Endodermal cell (in vitro differentiated cells): Measurements from ENCODE around the gene TTC7B. TPM values are rescaled to one million over a fixed set of nuclear protein-coding genes. Genes with fewer than 3 reads are reported as not detected.

Experiments
- DNase-seq: peaks from one replicate; pipeline ENCODE4 v3.0.0-alpha.2; 2017
- H3K27ac ChIP-seq: 2 replicates; pipeline ENCODE4 v1.5.1; 2013; ENCODE audit warnings: mild to moderate bottlenecking, low read depth, low read length, moderate library complexity
- H3K27me3 ChIP-seq: 2 replicates; pipeline ENCODE4 v1.6.1; 2013; ENCODE audit warnings: mild to moderate bottlenecking, low read length, moderate library complexity; ENCODE audit not compliant: insufficient read depth, control insufficient read depth, poor library complexity, severe bottlenecking
- H3K36me3 ChIP-seq: 2 replicates; pipeline ENCODE4 v1.7.0; 2013; ENCODE audit warnings: mild to moderate bottlenecking, low read length, moderate library complexity; ENCODE audit not compliant: control insufficient read depth, insufficient read depth
- H3K4me1 ChIP-seq: one replicate; pipeline ENCODE4 v1.7.0; 2013; ENCODE audit warnings: low read length; ENCODE audit not compliant: control insufficient read depth, insufficient read depth
- H3K4me3 ChIP-seq: 2 replicates; pipeline ENCODE4 v1.5.1; 2013; ENCODE audit warnings: mild to moderate bottlenecking, low read length, moderate library complexity
- H3K9ac ChIP-seq: 2 replicates; pipeline ENCODE4 v1.6.1; 2013; ENCODE audit warnings: mild to moderate bottlenecking, low read length, moderate library complexity; ENCODE audit not compliant: poor library complexity, severe bottlenecking; ENCODE audit errors: extremely low read depth
- H3K9me3 ChIP-seq: 2 replicates; pipeline ENCODE4 v1.6.1; 2013; ENCODE audit warnings: mild to moderate bottlenecking, low read length, moderate library complexity; ENCODE audit not compliant: control insufficient read depth
- H3K27ac Mint-ChIP-seq: 2 replicates; pipeline ENCODE4 v1.8.0; 2020; ENCODE audit warnings: mixed read lengths
- H3K27me3 Mint-ChIP-seq: 2 replicates; pipeline ENCODE4 v1.8.0; 2021; ENCODE audit warnings: mild to moderate bottlenecking, mixed read lengths; ENCODE audit not compliant: insufficient read depth
- H3K36me3 Mint-ChIP-seq: 2 replicates; pipeline ENCODE4 v1.8.0; 2020; ENCODE audit warnings: low read depth, mixed read lengths
- H3K4me1 Mint-ChIP-seq: 2 replicates; pipeline ENCODE4 v1.8.0; 2020; ENCODE audit warnings: mixed read lengths
- H3K4me3 Mint-ChIP-seq: 2 replicates; pipeline ENCODE4 v1.8.0; 2020; ENCODE audit warnings: mild to moderate bottlenecking, moderate library complexity, mixed read lengths
- H3K9me3 Mint-ChIP-seq: 2 replicates; pipeline ENCODE4 v1.8.0; 2020; ENCODE audit warnings: mild to moderate bottlenecking, mixed read lengths
- CTCF ChIP-seq: fragments of 200-600 bp; sonication (generic); conservative IDR thresholded peaks from 2 replicates; pipeline ENCODE4 v1.5.0; 2021; ENCODE audit warnings: antibody characterized with exemption, mild to moderate bottlenecking
- WGBS, 2 experiments: methylation state at CpG; one replicate each; pipeline versions ENCODE4 v1.1.5 to v1.1.7; 2013; ENCODE audit warnings: missing lambda C conversion rate in 2 of 2, mixed read lengths in 1 of 2; ENCODE audit not compliant: insufficient coverage in 1 of 2, insufficient read length in 1 of 2; 5-methylcytosine and 5-hydroxymethylcytosine counted together
- total RNA-seq, 2 donors: library from RNA; stranded (reverse); fragmentation: NEBNext Ultra II Directional in 1 of 2; extraction: Animal tissue kit (Norgen Biotek cat#: 25700) in 1 of 2; gene quantifications; 2 replicates in 1 of 2; 3 replicates in 1 of 2; pipeline ENCODE4 v1.2.1, GENCODE V29; 2021

Gene TTC7B
- total RNA-seq, 2 donors from 2014 or later, result 51.3 to 62.6 TPM

GRCh38 chr14:90546767-90547166 lies 269.5 kb downstream of the TTC7B start:
- DNase-seq, result peak; percentile 80
- WGBS, 2 experiments, result 72 to 75% methylated on average over 2 to 9 of the region's 9 CpGs
- Histone ChIP-seq H3K4me3 (no peak overlapping the region), H3K9ac (no peak overlapping the region), H3K27me3 (no peaks in the 10 kb centered on the region), H3K4me1 (peaks cover 4% of the 10 kb centered on the region), H3K9me3 (peaks cover 11% of the 10 kb centered on the region), H3K27ac (peak overlapping the region; percentile 51), H3K36me3 (no peaks in the 10 kb centered on the region)
- Mint-ChIP-seq H3K4me3 (no peak overlapping the region), H3K36me3 (peaks cover 7% of the 10 kb centered on the region), H3K4me1 (peaks cover 18% of the 10 kb centered on the region), H3K27ac (no peak overlapping the region), H3K27me3 (no peaks in the 10 kb centered on the region), H3K9me3 (peaks cover 12% of the 10 kb centered on the region)
- no peak for TF ChIP-seq CTCF

GRCh38 chr14:90545966-90546751 lies 270.1 kb downstream of the TTC7B start:
- Histone ChIP-seq H3K27me3 (no peaks in the 10 kb centered on the region), H3K27ac (peak overlapping the region; percentile 51), H3K4me1 (peaks cover 4% of the 10 kb centered on the region), H3K9me3 (peaks cover 11% of the 10 kb centered on the region), H3K4me3 (no peak overlapping the region), H3K9ac (no peak overlapping the region), H3K36me3 (no peaks in the 10 kb centered on the region)
- peaks cover 7% of the 10 kb centered on the region for H3K36me3 Mint-ChIP-seq
- no peak for DNase-seq
- no peak overlapping the region for H3K4me3 Mint-ChIP-seq
- H3K4me1 Mint-ChIP-seq, result peaks cover 18% of the 10 kb centered on the region
- no peaks in the 10 kb centered on the region for H3K27me3 Mint-ChIP-seq
- WGBS, 2 experiments, result 85 to 94% methylated on average over 4 to 10 of the region's 10 CpGs
- H3K9me3 Mint-ChIP-seq, result peaks cover 12% of the 10 kb centered on the region
- H3K27ac Mint-ChIP-seq, result no peak overlapping the region
- TF ChIP-seq CTCF, result no peak

- H3K4me1 Mint-ChIP-seq, result peaks cover 17% of the 10 kb centered on the region
- no peaks in the 10 kb centered on the region for H3K27me3 Mint-ChIP-seq
- DNase-seq, result no peak
- Histone ChIP-seq H3K9me3 (peaks cover 3% of the 10 kb centered on the region), H3K27me3 (no peaks in the 10 kb centered on the region), H3K36me3 (no peaks in the 10 kb centered on the region), H3K4me3 (no peak overlapping the region), H3K9ac (no peak overlapping the region), H3K27ac (no peak overlapping the region), H3K4me1 (peaks cover 4% of the 10 kb centered on the region)
- H3K27ac Mint-ChIP-seq, result no peak overlapping the region
- H3K4me3 Mint-ChIP-seq, result no peak overlapping the region
- peaks cover 10% of the 10 kb centered on the region for H3K36me3 Mint-ChIP-seq
- H3K9me3 Mint-ChIP-seq, result peaks cover 6% of the 10 kb centered on the region
- TF ChIP-seq CTCF, result no peak
- WGBS, 2 experiments, result 95 to 100% methylated on average over 1 to 3 of the region's 3 CpGs
Measured at GRCh38 chr14:90545382-90545781, 270.8 kb downstream of the TTC7B start.
